C4-2B (cell line): ENCODE measurements around the gene PTMA.

Source experiments
- CTCF ChIP-seq: fragments of 450-650 bp; conservative IDR thresholded peaks from 2 replicates; pipeline ENCODE4 v1.5.1; 2017; ENCODE audit warnings: mild to moderate bottlenecking
- ZFX ChIP-seq: fragments of 450-650 bp; IDR thresholded peaks from 2 replicates; pipeline ENCODE4 v1.6.1; 2017

- TF ChIP-seq CTCF (no peak), ZFX (no peak)
Observed at GRCh38 chr2:231662811-231663457, 45.4 kb upstream of the PTMA start.
